Immature natural killer cell (primary cell): ENCODE measurements around the gene CRIP1. TPM values are rescaled to one million over a fixed set of nuclear protein-coding genes. Genes with fewer than 3 reads are reported as not detected.

ENCODE experiments used
- DNase-seq, 3 donors: peaks; one replicate each; pipeline ENCODE4 v3.0.0; 2022; ENCODE audit warnings: mixed read lengths in 1 of 3
- H3K27ac Mint-ChIP-seq, 6 donors: one replicate each; pipeline ENCODE4 v1.8.0; 2020; ENCODE audit warnings: mixed read lengths in 6 of 6, mild to moderate bottlenecking in 5 of 6, inconsistent platforms in 4 of 6, moderate library complexity in 3 of 6
- H3K27me3 Mint-ChIP-seq, 3 donors: one replicate each; pipeline ENCODE4 v1.8.0; 2020 to 2021; ENCODE audit warnings: low read depth in 3 of 3, mild to moderate bottlenecking in 3 of 3, mixed read lengths in 3 of 3, moderate library complexity in 3 of 3, inconsistent platforms in 1 of 3
- H3K36me3 Mint-ChIP-seq, 3 donors: one replicate each; pipeline ENCODE4 v1.8.0; 2020; ENCODE audit warnings: mixed read lengths in 3 of 3, inconsistent platforms in 2 of 3, mild to moderate bottlenecking in 2 of 3
- H3K4me1 Mint-ChIP-seq, 2 donors: one replicate each; pipeline ENCODE4 v1.8.0; 2020; ENCODE audit warnings: inconsistent platforms in 2 of 2, mild to moderate bottlenecking in 2 of 2, mixed read lengths in 2 of 2, moderate library complexity in 1 of 2
- H3K4me3 Mint-ChIP-seq, 5 donors: one replicate each; pipeline ENCODE4 v1.8.0; 2020; ENCODE audit warnings: mild to moderate bottlenecking in 5 of 5, mixed read lengths in 5 of 5, inconsistent platforms in 3 of 5, moderate library complexity in 3 of 5
- H3K9me3 Mint-ChIP-seq, 6 donors: one replicate each; pipeline ENCODE4 v1.8.0; 2020; ENCODE audit warnings: mild to moderate bottlenecking in 6 of 6, mixed read lengths in 6 of 6, inconsistent platforms in 4 of 6, moderate library complexity in 3 of 6
- polyA plus RNA-seq, 3 donors: library from polyadenylated mRNA; unstranded; fragments of 300-500 nt; fragmentation: Illumina TruSeq; gene quantifications; one replicate each; pipeline ENCODE4 v1.2.3, GENCODE V29; 2021

Gene CRIP1
- polyA plus RNA-seq, 3 donors from 2014 or later, result 921 to 1,915 (median 940) TPM

DNA sequence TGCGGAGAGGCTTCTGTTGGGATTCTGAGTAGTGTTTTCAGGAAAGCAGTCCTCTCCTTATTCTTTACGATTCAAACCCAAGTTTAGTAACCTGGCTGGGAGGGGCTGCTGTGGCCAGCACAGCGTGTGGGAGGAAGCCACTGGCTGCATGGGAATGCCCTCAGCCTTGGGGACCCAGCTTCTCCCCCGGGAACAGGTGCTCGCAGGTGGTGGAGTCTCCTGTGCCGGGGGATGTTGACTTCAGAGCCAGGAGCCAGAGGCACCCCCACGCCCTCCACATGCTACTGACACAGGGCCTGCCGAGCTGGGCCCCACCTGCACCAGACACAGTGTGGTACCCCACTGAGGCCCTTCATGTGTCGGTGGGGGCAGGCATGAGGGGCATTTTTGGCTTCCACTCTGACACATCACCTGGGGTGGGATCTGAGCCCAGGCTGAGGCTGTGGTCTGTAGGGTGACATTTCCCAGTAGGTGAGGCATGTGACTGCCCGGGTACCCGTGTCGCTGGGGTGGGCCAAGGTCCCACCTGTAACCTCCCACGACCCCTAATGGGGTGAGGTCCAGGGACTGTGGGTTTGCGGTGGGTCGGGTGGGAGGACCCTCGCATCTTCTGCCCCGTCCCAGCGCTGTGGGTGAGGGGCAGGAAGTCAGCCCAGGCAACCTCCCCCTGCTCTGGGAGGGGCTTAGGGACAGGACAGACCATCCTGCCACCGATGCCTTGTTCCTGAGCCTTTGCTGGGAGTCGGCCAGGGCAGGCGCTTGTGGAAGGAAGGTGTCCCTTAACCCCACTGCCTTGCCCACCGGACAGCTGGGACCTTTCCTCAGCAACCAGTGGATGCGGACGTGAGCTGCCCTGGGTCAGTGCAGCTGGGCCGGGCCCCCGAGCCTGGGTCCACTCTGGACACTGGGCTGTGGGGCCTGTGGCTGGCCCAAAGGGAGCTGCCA, 40.5 kb upstream of the CRIP1 start:
- Mint-ChIP-seq H3K36me3 (peaks cover 0 to 4% (median 4%) of the 10 kb centered on the region in 3 donors), H3K4me3 (no peak overlapping the region), H3K27me3 (peaks cover 0 to 2% (median 0%) of the 10 kb centered on the region in 3 donors), H3K9me3 (no peaks in the 10 kb centered on the region), H3K4me1 (peaks cover 0 to 4% of the 10 kb centered on the region in 2 donors), H3K27ac (no peak overlapping the region)
- no peak for DNase-seq

DNA sequence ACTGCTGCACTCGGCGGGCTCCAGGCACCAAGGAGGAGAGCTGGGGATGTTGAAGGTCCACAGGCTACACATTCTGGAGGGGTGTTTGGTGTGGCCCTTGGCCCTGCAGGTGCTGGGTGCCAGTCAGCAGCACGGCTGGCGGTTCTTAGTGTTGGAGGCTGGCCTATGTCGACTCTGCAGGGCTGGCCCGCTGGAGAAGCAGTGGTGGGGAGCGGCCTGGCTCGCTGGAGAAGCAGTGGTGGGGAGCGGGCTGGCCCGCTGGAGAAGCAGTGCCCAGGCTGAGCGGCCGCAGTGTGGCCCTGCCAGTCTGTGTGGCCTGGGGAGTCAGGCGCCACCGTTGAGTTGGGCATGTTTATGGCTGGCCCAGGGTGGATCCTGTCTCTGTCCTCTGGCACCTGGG, 39.7 kb upstream of the CRIP1 start:
- Mint-ChIP-seq H3K9me3 (no peaks in the 10 kb centered on the region), H3K27ac (peak overlapping the region in 1 of 6 donors; percentile 20), H3K36me3 (peaks cover 0 to 1% (median under 1%) of the 10 kb centered on the region in 3 donors), H3K4me3 (no peak overlapping the region), H3K27me3 (peaks cover 0 to 2% (median 0%) of the 10 kb centered on the region in 3 donors), H3K4me1 (peaks cover 0 to 2% of the 10 kb centered on the region in 2 donors)
- DNase-seq, result no peak

DNA sequence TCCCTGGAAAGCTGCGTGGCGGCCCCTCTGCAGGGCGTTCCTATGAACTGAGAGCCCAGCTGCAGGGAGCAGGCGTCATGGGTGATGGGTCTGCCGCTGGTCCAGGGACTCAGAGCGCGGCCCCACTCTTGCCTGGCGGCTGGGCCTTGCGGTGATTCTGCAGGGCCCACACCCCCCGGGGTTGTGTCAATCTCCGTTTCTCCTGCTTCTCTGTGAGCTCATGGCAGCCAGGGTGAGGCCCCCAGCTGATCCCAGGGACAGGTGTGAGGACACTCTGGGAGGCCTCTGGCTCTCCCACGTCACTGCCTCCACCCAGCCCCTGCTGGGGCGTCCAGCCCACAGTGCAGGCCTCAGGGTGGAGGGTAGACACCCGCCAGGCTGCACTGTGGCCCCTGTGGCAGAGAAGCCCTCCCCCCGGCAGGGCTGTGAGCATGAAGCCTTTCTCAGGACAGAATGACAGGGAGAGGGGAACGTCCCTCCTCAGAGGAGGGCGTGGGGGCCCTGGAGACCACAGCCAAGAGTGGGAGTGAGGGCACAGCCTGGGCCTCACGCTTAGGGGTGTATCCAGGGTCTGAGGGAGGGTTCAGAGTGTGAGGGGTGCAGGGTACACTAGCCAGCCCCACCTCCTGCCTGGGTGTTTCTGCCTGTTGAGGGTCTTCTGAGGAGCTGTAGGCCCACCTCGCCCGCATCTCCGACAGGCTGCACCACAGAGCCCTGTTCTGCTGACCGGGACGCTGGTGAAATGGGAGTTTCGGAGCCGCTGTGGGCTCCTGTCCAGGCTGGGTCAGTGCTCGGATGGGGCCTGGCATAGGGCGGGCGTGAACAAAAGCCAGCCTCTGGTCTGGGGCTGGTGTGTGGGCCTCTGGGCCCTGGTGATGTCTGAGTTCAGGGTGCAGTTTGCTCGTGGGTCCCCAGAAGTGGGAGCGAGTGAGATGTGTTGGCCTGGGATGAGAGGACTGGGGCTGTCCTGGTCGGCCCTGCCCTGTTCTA, 38.7 kb upstream of the CRIP1 start:
- H3K27ac Mint-ChIP-seq, result peak overlapping the region in 1 of 6 donors; percentile 61
- no peaks in the 10 kb centered on the region for H3K9me3 Mint-ChIP-seq
- no peak overlapping the region for H3K4me3 Mint-ChIP-seq
- H3K36me3 Mint-ChIP-seq, result peaks cover 3 to 7% (median 3%) of the 10 kb centered on the region in 3 donors
- no peak for DNase-seq
- H3K4me1 Mint-ChIP-seq, result no peaks in the 10 kb centered on the region
- peaks cover 0 to 2% (median 0%) of the 10 kb centered on the region in 3 donors for H3K27me3 Mint-ChIP-seq

DNA sequence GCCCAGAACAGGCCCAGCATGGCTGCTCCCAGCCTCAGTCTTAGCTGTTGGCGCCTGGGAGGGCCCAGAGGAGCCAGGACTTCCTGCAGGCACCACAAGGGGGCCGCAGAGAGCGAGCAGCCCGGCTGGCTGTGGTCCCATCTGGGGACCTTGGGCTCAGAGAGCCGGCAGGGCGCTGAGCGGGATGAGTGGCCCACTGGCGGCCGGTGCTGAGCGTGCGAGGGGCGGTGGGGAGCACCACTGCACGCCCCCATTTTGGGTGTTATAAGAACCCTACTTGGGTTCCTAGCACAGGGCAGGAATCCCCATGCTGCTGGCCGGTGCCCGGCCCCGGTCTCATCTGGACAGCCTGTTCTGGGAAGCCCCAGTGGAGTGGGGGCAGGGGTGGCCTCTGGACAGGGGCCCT, 38.0 kb upstream of the CRIP1 start:
- DNase-seq, result peak; percentile 61 to 64 (median 63)
- Mint-ChIP-seq H3K27ac (no peak overlapping the region), H3K9me3 (no peaks in the 10 kb centered on the region), H3K4me1 (no peaks in the 10 kb centered on the region), H3K27me3 (peaks cover 0 to 2% (median 0%) of the 10 kb centered on the region in 3 donors), H3K36me3 (peaks cover 6 to 7% (median 7%) of the 10 kb centered on the region in 3 donors), H3K4me3 (no peak overlapping the region)

DNA sequence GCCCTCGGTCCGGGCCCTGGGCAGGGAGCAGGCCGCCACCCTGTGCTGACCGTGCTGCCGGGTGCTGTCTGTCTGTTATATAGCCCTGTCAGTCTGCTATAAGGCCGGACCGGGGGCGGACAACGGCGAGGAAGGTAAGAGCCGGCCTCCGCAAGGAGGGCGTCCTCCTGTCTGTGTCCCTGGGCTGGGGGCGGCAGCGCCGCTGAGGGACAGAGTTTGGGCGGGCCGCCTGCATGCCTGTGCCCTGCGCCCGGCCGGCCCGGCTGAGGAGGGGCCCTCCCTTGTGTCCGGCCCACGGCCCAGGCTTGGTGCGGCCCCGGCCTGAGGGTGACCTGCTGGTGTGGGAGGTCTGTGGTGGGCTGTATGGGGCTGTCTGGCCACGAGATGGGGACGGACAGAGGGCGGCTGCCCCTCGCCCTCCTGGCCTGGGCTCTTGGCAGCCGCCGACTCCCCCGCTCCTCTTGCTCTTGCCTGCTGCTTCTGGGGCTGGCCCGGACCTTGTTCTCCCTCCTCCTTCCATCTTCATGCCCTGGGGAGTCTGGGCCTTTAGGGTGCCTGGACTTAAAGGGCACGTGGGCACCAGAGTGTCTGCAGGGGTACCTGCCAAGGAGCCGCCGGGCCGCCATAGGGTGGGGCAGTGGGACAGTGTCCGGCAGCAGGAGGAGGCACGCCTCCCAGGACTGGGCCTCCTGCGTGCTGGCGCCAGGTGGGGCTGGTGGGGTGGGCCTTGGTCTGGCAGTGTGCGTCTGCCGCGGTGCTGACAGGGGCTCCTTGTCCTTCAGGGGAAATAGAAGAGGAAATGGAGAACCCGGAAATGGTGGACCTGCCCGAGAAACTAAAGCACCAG, 37.2 kb upstream of the CRIP1 start:
- Mint-ChIP-seq H3K27me3 (peaks cover 0 to 2% (median 2%) of the 10 kb centered on the region in 3 donors), H3K36me3 (peaks cover 6 to 7% (median 7%) of the 10 kb centered on the region in 3 donors), H3K4me1 (no peaks in the 10 kb centered on the region), H3K4me3 (no peak overlapping the region), H3K27ac (no peak overlapping the region), H3K9me3 (no peaks in the 10 kb centered on the region)
- no peak for DNase-seq

DNA sequence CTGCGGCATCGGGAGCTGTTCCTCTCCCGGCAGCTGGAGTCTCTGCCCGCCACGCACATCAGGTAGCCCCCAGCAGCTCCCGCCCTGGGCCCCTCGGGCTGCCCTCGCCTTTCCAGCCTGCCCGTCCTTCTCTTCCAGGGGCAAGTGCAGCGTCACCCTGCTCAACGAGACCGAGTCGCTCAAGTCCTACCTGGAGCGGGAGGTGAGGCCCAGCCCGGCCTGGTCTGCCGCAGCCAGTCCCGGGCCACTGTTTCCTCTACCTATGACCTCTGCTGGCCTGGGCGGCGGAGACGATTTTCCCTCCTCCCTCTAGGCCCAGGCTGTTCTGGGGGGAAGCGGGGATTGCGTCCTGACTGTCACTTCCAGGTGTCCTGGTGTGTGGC, 36.6 kb upstream of the CRIP1 start:
- no peak for DNase-seq
- no peaks in the 10 kb centered on the region for H3K9me3 Mint-ChIP-seq
- H3K27me3 Mint-ChIP-seq, result peaks cover 0 to 2% (median 2%) of the 10 kb centered on the region in 3 donors
- no peak overlapping the region for H3K4me3 Mint-ChIP-seq
- H3K27ac Mint-ChIP-seq, result no peak overlapping the region
- peaks cover 6 to 7% (median 7%) of the 10 kb centered on the region in 3 donors for H3K36me3 Mint-ChIP-seq
- H3K4me1 Mint-ChIP-seq, result no peaks in the 10 kb centered on the region

DNA sequence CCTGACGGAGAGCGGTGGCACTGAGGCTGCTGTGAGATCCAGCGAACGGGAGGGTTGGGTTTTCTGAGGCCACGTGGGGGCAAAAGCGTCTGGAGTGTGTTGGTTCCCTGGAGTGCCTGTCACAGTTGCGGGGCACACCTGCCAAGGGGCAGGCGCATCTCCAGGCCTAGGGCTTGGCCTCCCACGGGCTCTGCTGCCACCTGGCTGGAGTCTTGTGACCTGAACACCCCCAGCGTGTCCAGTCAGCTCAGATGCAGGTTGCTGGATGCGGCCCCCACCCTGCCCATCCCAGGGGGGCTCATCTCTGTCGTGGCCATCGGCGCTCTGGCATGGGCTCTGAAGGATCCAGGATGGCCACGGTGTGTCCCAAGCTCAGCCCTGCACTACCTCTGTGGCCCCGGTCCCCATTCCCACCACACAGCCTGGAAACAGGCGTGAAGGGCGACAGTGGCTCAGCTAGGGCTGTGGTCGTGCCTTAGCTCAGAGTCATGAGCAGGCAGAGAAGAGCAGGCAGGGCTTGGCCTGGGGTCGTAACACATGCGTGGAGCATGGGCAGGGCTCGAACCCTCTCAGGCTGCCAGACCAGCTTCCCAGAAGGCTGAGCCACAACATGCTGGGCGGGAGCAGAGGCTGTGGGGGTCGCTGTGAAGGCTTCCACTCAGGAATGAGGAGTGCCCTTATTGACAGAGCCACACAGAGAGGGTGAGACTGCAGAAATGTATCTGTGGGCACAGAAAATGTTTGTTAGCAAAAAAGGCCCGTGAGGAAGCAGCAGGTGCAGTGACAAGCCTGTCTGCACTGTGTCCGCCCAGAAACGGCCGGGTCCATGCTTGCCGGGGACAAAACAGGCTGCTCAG, 35.6 kb upstream of the CRIP1 start:
- no peak for DNase-seq
- Mint-ChIP-seq H3K27ac (no peak overlapping the region), H3K4me3 (no peak overlapping the region), H3K27me3 (peaks cover 0 to 2% (median 2%) of the 10 kb centered on the region in 3 donors), H3K36me3 (peaks cover 6 to 11% (median 7%) of the 10 kb centered on the region in 3 donors), H3K9me3 (no peaks in the 10 kb centered on the region), H3K4me1 (no peaks in the 10 kb centered on the region)

DNA sequence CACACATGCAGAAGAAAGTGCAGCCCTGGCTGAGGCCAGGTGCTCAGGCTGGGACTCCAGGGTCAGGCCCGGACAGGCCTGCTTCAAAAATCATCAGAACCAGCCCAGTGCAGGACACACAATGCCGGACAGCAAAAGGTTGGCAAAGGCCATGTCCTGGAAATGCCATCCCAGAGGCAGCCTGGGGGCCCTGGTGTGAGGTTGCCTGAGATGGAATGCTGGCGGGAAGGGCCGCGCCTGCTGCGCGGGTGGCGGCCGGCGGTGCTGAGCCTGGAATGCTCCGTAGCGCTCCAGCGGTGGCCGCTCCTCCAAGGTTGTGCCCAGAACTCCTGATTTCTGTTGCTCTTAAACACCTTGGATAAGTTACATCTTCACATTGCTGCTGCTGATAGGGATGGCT, 33.7 kb upstream of the CRIP1 start:
- H3K9me3 Mint-ChIP-seq, result no peaks in the 10 kb centered on the region
- peaks cover 0 to 2% (median 0%) of the 10 kb centered on the region in 3 donors for H3K27me3 Mint-ChIP-seq
- H3K36me3 Mint-ChIP-seq, result peaks cover 6 to 11% (median 7%) of the 10 kb centered on the region in 3 donors
- H3K4me1 Mint-ChIP-seq, result no peaks in the 10 kb centered on the region
- H3K4me3 Mint-ChIP-seq, result no peak overlapping the region
- no peak for DNase-seq
- no peak overlapping the region for H3K27ac Mint-ChIP-seq

DNA sequence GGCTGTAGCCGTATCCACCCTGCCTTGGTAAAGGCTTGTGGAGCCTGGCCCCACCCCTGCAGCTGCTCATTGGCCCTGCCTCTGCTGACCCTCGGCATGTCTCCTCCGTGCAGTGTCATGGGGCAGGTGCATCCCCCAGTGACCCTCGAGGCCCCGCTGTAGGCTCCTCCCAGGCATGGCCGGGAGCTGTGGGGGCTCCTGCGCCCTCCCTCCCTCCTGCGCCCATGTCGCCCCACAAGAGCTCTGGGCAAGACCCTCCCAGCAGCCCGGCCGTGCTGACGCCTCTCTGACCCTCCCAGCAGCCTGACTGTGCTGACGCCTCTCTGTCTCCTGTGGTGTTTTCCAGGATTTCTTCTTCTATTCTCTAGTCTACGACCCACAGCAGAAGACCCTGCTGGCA, 32.8 kb upstream of the CRIP1 start:
- Mint-ChIP-seq H3K4me3 (no peak overlapping the region), H3K4me1 (no peaks in the 10 kb centered on the region), H3K9me3 (no peaks in the 10 kb centered on the region), H3K27me3 (peaks cover 0 to 2% (median 0%) of the 10 kb centered on the region in 3 donors), H3K27ac (no peak overlapping the region), H3K36me3 (peaks cover 6 to 11% (median 7%) of the 10 kb centered on the region in 3 donors)
- DNase-seq, result no peak

DNA sequence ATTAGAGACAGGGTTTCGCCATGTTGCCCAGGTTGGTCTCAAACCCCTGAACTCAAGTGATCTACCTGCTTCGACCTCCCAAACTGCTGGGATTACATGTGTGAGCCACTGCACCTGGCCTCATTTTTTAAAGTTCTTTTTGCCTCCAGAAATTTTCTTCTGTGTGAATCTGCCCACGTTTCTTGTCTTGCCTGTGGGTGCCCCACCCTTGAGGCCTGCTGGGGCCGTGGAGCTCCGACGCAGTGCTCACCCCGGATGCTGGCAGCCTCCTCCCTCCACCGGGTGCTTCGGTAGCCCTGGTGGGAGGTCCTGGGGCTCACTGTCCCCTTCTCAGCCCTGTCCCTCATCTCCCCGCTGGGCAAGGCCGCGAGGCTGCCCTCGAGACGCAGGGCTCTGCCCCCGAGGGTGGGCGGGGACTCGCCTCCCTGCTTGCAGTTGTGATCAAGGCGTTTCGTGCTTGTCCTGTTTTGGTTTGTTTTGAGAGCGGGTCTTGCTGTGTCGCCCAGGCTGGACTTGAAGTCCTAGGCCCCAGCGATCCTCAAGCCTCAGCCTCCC, 31.5 kb upstream of the CRIP1 start:
- H3K36me3 Mint-ChIP-seq, result peaks cover 6 to 11% (median 7%) of the 10 kb centered on the region in 3 donors
- DNase-seq, result no peak
- H3K9me3 Mint-ChIP-seq, result no peaks in the 10 kb centered on the region
- H3K27ac Mint-ChIP-seq, result no peak overlapping the region
- H3K27me3 Mint-ChIP-seq, result peaks cover 0 to 2% (median 0%) of the 10 kb centered on the region in 3 donors
- H3K4me3 Mint-ChIP-seq, result no peak overlapping the region
- no peaks in the 10 kb centered on the region for H3K4me1 Mint-ChIP-seq

DNA sequence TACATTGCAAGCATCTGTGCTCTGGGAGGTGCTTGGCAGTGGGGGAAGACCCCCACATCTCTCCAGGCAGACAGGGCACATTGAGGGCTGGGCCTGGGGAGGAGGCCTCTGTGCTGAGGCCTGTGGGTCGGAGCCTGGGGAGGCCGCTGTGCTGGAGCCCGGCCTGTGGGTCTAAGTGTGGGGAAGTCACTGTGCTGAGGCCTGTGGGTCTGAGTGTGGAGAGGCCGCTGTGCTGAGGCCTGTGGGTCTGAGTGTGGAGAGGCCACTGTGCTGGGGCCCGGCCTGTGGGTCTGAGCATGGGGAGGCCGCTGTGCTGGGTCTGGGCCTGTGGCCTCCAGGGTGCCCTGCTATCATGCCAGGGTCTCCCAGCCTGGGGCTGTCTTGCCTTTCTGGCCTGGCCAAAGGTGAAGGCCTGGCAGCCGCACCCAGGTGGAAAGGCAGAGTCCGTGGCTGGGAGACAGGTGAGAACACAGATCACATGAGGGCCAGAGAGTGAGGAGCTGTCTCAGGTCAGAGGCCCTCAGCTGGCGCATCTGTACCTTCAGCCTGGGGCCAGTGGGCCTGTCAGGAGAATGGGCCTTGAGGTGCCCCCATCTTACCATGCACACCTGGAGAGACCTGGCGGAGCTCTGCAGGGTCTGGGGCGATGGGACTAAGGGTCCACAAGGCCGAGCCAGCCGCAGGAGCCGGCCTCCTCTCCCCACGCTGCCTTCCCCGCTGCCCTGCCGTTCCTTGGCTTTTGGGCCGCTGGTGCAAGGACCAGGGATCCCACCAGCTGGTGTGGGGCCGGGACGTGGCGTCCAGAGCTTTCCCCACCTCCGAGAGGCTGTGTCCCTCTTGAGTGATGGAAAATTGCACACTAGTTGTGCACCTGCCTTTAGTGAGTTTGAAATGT, 30.7 kb upstream of the CRIP1 start:
- H3K27ac Mint-ChIP-seq, result no peak overlapping the region
- no peak overlapping the region for H3K4me3 Mint-ChIP-seq
- no peak for DNase-seq
- peaks cover 0 to 2% (median 0%) of the 10 kb centered on the region in 3 donors for H3K27me3 Mint-ChIP-seq
- H3K9me3 Mint-ChIP-seq, result no peaks in the 10 kb centered on the region
- H3K36me3 Mint-ChIP-seq, result peaks cover 6 to 11% (median 7%) of the 10 kb centered on the region in 3 donors
- no peaks in the 10 kb centered on the region for H3K4me1 Mint-ChIP-seq
